ENCODE measurements around the gene PYGM.

GRCh38 chr11:64735725-64736259 lies 24.0 kb downstream of the PYGM start:
- no peak for TF ChIP-seq POLR2A (IDR thresholded peaks at IDR 0.05; ENCODE audit: low read length)
- TF ChIP-seq GATA1 (IDR thresholded peaks at IDR 0.05; ENCODE audit: low read depth, low read length): no peak

Measured in erythroblast (primary cell).